HFF-Myc (cell line): Measurements from ENCODE around the gene ITGA2.

ENCODE experiments used
- DNase-seq: peaks from one replicate; pipeline ENCODE4 v3.0.0-alpha.2; 2011; ENCODE audit warnings: low read depth; ENCODE audit errors: extremely low read depth
- H3K4me3 ChIP-seq: replicated peaks from 2 replicates; pipeline ENCODE4 v1.5.1; 2011; ENCODE audit warnings: low read depth, mild to moderate bottlenecking, control low read depth, low read length
- TF ChIP-seq, protein P1 (sequence below): IDR thresholded peaks from 2 replicates; pipeline ENCODE4 v1.5.1; 2012; ENCODE audit warnings: mild to moderate bottlenecking, low read depth, low read length, control low read depth; ENCODE audit errors: missing control alignments

The ITGA2 gene

DNA sequence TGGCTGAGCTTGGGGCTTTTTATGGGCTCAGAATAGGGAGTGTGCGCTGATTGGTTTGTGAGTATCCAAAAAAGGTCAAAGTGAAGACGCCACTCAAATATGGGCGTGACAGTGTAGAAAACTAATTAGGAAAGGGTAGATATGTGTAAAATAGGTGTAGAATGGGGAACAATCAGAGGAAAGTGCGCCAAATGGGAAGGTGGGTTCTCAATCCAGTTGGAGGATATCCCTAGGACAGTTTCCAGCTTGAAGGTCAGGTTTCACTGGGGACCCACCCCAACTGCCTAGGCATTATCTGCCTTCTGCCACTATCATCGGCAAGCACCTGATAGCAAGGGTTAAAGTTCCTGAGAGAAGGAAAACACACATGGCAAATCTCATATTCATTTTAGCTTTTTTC lies 129.7 kb downstream of the ITGA2 start:
- TF ChIP-seq, protein P1, sequence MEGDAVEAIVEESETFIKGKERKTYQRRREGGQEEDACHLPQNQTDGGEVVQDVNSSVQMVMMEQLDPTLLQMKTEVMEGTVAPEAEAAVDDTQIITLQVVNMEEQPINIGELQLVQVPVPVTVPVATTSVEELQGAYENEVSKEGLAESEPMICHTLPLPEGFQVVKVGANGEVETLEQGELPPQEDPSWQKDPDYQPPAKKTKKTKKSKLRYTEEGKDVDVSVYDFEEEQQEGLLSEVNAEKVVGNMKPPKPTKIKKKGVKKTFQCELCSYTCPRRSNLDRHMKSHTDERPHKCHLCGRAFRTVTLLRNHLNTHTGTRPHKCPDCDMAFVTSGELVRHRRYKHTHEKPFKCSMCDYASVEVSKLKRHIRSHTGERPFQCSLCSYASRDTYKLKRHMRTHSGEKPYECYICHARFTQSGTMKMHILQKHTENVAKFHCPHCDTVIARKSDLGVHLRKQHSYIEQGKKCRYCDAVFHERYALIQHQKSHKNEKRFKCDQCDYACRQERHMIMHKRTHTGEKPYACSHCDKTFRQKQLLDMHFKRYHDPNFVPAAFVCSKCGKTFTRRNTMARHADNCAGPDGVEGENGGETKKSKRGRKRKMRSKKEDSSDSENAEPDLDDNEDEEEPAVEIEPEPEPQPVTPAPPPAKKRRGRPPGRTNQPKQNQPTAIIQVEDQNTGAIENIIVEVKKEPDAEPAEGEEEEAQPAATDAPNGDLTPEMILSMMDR: no peak

DNA sequence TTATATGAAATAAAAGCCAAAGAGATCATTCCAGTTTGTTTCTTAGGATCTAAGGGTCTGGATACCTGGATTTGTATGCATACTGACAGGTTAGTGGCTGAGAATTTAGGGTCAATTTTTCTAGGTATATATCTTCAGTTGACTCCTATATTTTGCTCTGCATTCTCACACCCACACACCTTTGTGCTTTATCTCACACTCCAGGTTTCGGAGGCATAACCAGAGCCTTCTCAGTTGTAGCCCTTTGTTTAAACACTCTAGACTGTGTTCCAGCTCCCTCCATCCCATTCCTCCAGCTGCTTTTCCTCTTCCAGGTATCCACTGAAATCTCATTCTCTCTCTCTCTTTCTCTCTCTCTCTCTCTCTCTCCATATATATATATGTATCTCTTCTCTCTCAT lies 131.0 kb downstream of the ITGA2 start:
- TF ChIP-seq, protein P1: no peak
- DNase-seq: no peak

More for the DNA sequence above, 129.7 kb downstream of the ITGA2 start:
- H3K4me3 ChIP-seq: no peak overlapping the region
- no peak for DNase-seq

DNA sequence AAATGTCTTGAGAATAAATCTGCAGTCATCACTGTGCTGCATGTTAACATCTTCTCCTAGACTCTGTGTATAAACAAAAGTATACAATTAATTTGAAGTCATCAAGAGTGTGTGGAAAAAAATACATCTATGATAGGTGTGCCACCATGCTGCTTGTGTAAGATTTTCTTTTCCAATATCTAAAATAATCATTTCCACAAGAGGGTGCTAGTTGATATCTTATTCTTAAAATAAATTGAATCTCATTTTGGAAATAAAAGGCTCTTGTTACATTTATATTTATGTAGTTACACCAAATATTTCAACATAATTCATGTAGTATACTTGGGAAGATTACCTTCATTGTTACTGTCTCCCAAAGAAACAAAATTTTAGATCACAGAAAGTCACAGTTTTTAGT lies 134.6 kb downstream of the ITGA2 start:
- no peak for DNase-seq
- H3K4me3 ChIP-seq: no peak overlapping the region
- TF ChIP-seq, protein P1: no peak

More for the DNA sequence above, 131.0 kb downstream of the ITGA2 start:
- H3K4me3 ChIP-seq: no peak overlapping the region

DNA sequence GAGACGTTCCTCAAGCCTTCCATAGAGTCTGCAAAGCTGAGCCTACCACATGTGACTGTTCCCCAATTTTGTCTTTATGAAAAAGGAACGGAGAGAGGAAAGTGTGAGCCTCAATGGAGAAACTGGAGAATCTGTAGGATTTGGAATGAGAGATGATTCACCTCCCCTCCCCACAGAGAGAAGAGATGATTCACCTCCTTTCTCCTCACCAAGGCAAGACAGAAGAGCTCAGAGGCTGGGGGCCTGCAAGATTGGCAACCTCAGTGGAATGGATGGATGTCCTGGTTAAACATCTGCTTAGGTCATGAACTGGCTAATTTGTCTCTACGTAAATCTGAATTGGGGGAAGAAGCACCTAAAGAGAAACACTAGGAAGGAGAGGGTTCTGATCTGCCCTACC lies 137.4 kb downstream of the ITGA2 start:
- TF ChIP-seq, protein P1: no peak
- no peak for DNase-seq
- no peak overlapping the region for H3K4me3 ChIP-seq

DNA sequence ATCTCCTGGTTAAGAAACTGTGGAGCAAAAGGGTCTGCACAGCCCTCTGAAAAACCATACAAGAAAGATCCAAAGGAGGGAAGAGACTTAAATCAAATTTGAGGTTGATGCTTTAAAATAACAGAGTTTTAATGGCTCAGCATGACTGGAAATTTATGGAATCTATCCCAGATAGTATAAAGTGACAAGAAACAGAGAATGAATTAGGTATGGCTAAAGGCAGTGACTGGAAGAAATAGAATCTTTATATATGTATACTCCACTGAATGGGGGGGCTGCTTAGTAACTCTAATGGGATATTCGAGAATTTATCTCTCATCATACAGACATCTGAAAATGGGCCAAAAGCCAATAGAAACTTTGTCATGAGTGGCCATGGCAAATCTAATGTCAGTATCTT lies 138.0 kb downstream of the ITGA2 start:
- TF ChIP-seq, protein P1: no peak
- no peak for DNase-seq
- H3K4me3 ChIP-seq: no peak overlapping the region

DNA sequence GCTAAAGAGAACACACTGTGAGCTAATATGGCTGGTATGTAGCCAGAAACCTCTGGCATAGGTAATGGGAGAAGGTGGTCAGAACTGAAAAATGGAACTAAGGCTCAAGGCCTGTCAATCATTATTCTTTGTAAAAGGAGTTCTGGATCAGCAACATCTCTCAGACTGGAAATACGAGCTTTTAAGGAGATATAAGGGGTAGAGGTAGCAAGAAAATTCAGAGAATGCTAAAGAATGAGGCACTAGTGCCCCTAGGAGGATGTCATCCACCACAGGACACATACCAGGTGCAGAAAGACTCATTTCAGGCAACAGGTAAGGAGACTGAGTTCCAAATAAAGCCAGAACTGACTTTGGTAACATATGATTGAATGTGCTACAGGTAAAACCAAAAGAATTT lies 139.3 kb downstream of the ITGA2 start:
- no peak overlapping the region for H3K4me3 ChIP-seq
- TF ChIP-seq, protein P1: no peak
- DNase-seq: no peak

DNA sequence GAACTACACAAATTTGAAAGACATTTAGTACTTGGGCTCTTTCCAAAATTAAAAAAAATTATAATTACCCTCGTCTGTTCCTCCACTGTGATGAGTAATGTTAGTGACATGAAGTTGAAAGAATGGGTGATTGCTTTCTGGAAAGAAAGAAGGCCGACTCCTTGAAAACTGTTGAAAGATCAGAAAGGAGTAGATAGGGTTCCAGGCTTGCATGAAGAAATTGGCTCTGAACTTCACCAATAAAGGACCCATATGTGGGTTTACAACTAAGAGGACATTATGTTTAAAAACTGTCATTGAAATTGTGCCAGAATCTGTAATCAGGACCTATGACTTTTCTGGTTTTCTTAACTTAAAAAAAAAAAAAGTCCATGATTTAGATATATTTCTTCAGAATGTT lies 141.1 kb downstream of the ITGA2 start:
- H3K4me3 ChIP-seq: no peak overlapping the region
- TF ChIP-seq, protein P1: no peak
- no peak for DNase-seq
